Measurements from ENCODE around the gene KCNK6.

Gene KCNK6

GRCh38 chr19:38329651-38330050 is 10.0 kb downstream of the KCNK6 start:
- no peaks in the 10 kb centered on the region for H3K9me3 ChIP-seq (replicated peaks; ENCODE audit: insufficient read depth, low read length)
- no peak for DNase-seq
- H3K27ac ChIP-seq (ENCODE audit: low read length) = no peak overlapping the region
- H2AFZ ChIP-seq (ENCODE audit: low read length) = no peak overlapping the region
- H3K36me3 ChIP-seq (replicated peaks; ENCODE audit: insufficient read depth, low read length) = no peaks in the 10 kb centered on the region
- H3K27me3 ChIP-seq (replicated peaks; ENCODE audit: insufficient read depth, low read length) = peaks cover 10% of the 10 kb centered on the region; the same call in 1 of the 2 replicates
- H4K20me1 ChIP-seq (ENCODE audit: insufficient read depth, low read length) = no peaks in the 10 kb centered on the region
- H3F3A ChIP-seq (ENCODE audit: insufficient read depth, low read length) = no peaks in the 10 kb centered on the region
- TF ChIP-seq EZH2phosphoT487 (IDR thresholded peaks at IDR 0.05; ENCODE audit: low read length) (no peak), EZH2 (optimal IDR thresholded peaks at IDR 0.05; ENCODE audit: low read depth, low read length) (no peak), CTCF (IDR thresholded peaks at IDR 0.05; ENCODE audit: low read length) (no peak)
- H3K4me3 ChIP-seq (ENCODE audit: low read length) = no peak overlapping the region
- no peaks in the 10 kb centered on the region for H3K79me2 ChIP-seq (ENCODE audit: low read length)
- no peaks in the 10 kb centered on the region for H3K9me2 ChIP-seq (replicated peaks; ENCODE audit: insufficient read depth, low read length)
- no peak overlapping the region for H3K9ac ChIP-seq (ENCODE audit: low read length)
- H3K4me1 ChIP-seq (ENCODE audit: low read length) = no peaks in the 10 kb centered on the region
- H3K4me2 ChIP-seq (ENCODE audit: low read depth, low read length) = no peak overlapping the region

GRCh38 chr19:38331728-38332127 is 12.1 kb downstream of the KCNK6 start:
- Histone ChIP-seq H3K27me3 (replicated peaks; ENCODE audit: insufficient read depth, low read length) (peaks cover 10% of the 10 kb centered on the region; the same call in 1 of the 2 replicates), H3K4me2 (ENCODE audit: low read depth, low read length) (no peak overlapping the region), H3K4me1 (ENCODE audit: low read length) (no peaks in the 10 kb centered on the region), H3K9me3 (replicated peaks; ENCODE audit: insufficient read depth, low read length) (no peaks in the 10 kb centered on the region), H3K9me2 (replicated peaks; ENCODE audit: insufficient read depth, low read length) (no peaks in the 10 kb centered on the region), H4K20me1 (ENCODE audit: insufficient read depth, low read length) (no peaks in the 10 kb centered on the region), H3K27ac (ENCODE audit: low read length) (no peak overlapping the region), H3K79me2 (ENCODE audit: low read length) (no peaks in the 10 kb centered on the region), H3K9ac (ENCODE audit: low read length) (no peak overlapping the region), H3F3A (ENCODE audit: insufficient read depth, low read length) (peaks cover 9% of the 10 kb centered on the region), H2AFZ (ENCODE audit: low read length) (no peak overlapping the region), H3K36me3 (replicated peaks; ENCODE audit: insufficient read depth, low read length) (no peaks in the 10 kb centered on the region), H3K4me3 (ENCODE audit: low read length) (no peak overlapping the region)
- TF ChIP-seq EZH2phosphoT487 (IDR thresholded peaks at IDR 0.05; ENCODE audit: low read length) (no peak), CTCF (IDR thresholded peaks at IDR 0.05; ENCODE audit: low read length) (no peak), EZH2 (optimal IDR thresholded peaks at IDR 0.05; ENCODE audit: low read depth, low read length) (no peak)
- DNase-seq = no peak

- Histone ChIP-seq H3K4me1 (ENCODE audit: low read length) (no peaks in the 10 kb centered on the region; the same call in 1 of the 2 replicates), H3F3A (ENCODE audit: insufficient read depth, low read length) (peaks cover 13% of the 10 kb centered on the region)
- TF ChIP-seq EZH2phosphoT487 (IDR thresholded peaks at IDR 0.05; ENCODE audit: low read length) (no peak), CTCF (IDR thresholded peaks at IDR 0.05; ENCODE audit: low read length) (no peak), EZH2 (optimal IDR thresholded peaks at IDR 0.05; ENCODE audit: low read depth, low read length) (no peak)
Measured at GRCh38 chr19:38333245-38333644, 13.6 kb downstream of the KCNK6 start.

More at GRCh38 chr19:38333245-38333644, 13.6 kb downstream of the KCNK6 start:
- H3K4me2 ChIP-seq (ENCODE audit: low read depth, low read length) = no peak overlapping the region
- no peak overlapping the region for H3K4me3 ChIP-seq (ENCODE audit: low read length)
- H3K9me2 ChIP-seq (replicated peaks; ENCODE audit: insufficient read depth, low read length) = no peaks in the 10 kb centered on the region
- no peak for DNase-seq
- no peak overlapping the region for H3K27ac ChIP-seq (ENCODE audit: low read length)
- H3K79me2 ChIP-seq (ENCODE audit: low read length) = no peaks in the 10 kb centered on the region
- H3K27me3 ChIP-seq (replicated peaks; ENCODE audit: insufficient read depth, low read length) = peaks cover 10% of the 10 kb centered on the region; the same call in 1 of the 2 replicates
- no peaks in the 10 kb centered on the region for H3K36me3 ChIP-seq (replicated peaks; ENCODE audit: insufficient read depth, low read length)
- no peak overlapping the region for H2AFZ ChIP-seq (ENCODE audit: low read length)
- no peaks in the 10 kb centered on the region for H3K9me3 ChIP-seq (replicated peaks; ENCODE audit: insufficient read depth, low read length)
- H3K9ac ChIP-seq (ENCODE audit: low read length) = no peak overlapping the region
- H4K20me1 ChIP-seq (ENCODE audit: insufficient read depth, low read length) = no peaks in the 10 kb centered on the region

Data from MM.1S (cell line).